A549 (cell line): ENCODE measurements around the gene TBC1D23. TPM values are rescaled to one million over a fixed set of nuclear protein-coding genes. Genes with fewer than 3 reads are reported as not detected.

Experiments used
- ATAC-seq, 2 experiments: fragments of 200-7000 bp in 1 of 2; fragments of >200 bp in 1 of 2; cut with Nextera tagmentation in 1 of 2; cut with Tn5 transposase in 1 of 2; 3 replicates each; pipeline versions ENCODE4 v1.8.0 to v1.9.1; 2018 to 2020; ENCODE audit warnings: mild to moderate bottlenecking in 1 of 2, moderate library complexity in 1 of 2
- CTCF ChIA-PET: fragments of 300-600 bp; sonication (Branson Sonifier 250); formaldehyde crosslinking; extraction: SDS; loops from one replicate; lab custom pipeline; 2021; ENCODE audit warnings: antibody characterized with exemption, inconsistent platforms; lab: Yijun Ruan, JAX
- POLR2A ChIA-PET: fragments of 350-600 bp; formaldehyde crosslinking; extraction: SDS; loops from one replicate; lab custom pipeline; 2021; ENCODE audit warnings: antibody characterized with exemption, inconsistent platforms; lab: Yijun Ruan, JAX
- DNase-seq, 2 experiments: peaks; one replicate each; pipeline versions ENCODE4 v3.0.0 to v3.0.0-alpha.2; 2011 to 2016; ENCODE audit warnings: low read depth in 1 of 2, low spot score in 1 of 2
- FAIRE-seq: peaks from 2 replicates; lab custom pipeline; 2011; peaks lifted over from hg19 to GRCh38; lab: Jason Lieb, UNC
- H3K27ac ChIP-seq, 2 experiments: fragments of >200 bp; sonication (Bioruptor Twin); formaldehyde crosslinking; 3 replicates each; pipeline ENCODE4 v1.5.1; 2016 to 2017
- H3K4me1 ChIP-seq: fragments of >200 bp; sonication (Bioruptor Twin); formaldehyde crosslinking; 3 replicates; pipeline ENCODE4 v1.6.1; 2016
- H3K4me2 ChIP-seq: fragments of >200 bp; sonication (Bioruptor Twin); formaldehyde crosslinking; 3 replicates; pipeline ENCODE4 v1.6.1; 2016
- H3K4me3 ChIP-seq: fragments of >200 bp; sonication (Bioruptor Twin); formaldehyde crosslinking; 3 replicates; pipeline ENCODE4 v1.5.1; 2016
- H3K9me3 ChIP-seq: fragments of >200 bp; sonication (Bioruptor Twin); formaldehyde crosslinking; 3 replicates; pipeline ENCODE4 v1.6.1; 2016
- BHLHE40 ChIP-seq: IDR thresholded peaks from 2 replicates; pipeline ENCODE4 v1.6.1; 2012; ENCODE audit warnings: low read depth, low read length, inconsistent platforms
- CHD4 ChIP-seq: fragments of 200-600 bp; sonication (generic); IDR thresholded peaks from 2 replicates; pipeline ENCODE4 v1.6.1; 2016; ENCODE audit warnings: antibody characterized with exemption, mild to moderate bottlenecking, borderline replicate concordance
- EHF ChIP-seq: fragments of 250-450 bp; sonication (Bioruptor Pico); IDR thresholded peaks from 2 replicates; pipeline ENCODE4 v1.5.0; 2020; ENCODE audit warnings: mild to moderate bottlenecking
- EHMT2 ChIP-seq: fragments of 200-600 bp; sonication (generic); IDR thresholded peaks from 2 replicates; pipeline ENCODE4 v1.6.1; 2016; ENCODE audit warnings: antibody characterized with exemption, low read depth, mild to moderate bottlenecking, moderate library complexity
- EP300 ChIP-seq, 2 experiments: fragments of >200 bp; sonication (Bioruptor Twin); formaldehyde crosslinking; IDR thresholded peaks; 2 replicates in 1 of 2; 3 replicates in 1 of 2; pipeline ENCODE4 v1.6.1; 2016 to 2017
- FOXS1 ChIP-seq: fragments of 250-450 bp; sonication (Bioruptor Pico); IDR thresholded peaks from 2 replicates; pipeline ENCODE4 v1.5.0; 2020; ENCODE audit warnings: mild to moderate bottlenecking, moderate library complexity
- JUN ChIP-seq, 2 experiments: fragments of >200 bp; sonication (Bioruptor Twin); formaldehyde crosslinking; IDR thresholded peaks; 2 replicates in 1 of 2; 3 replicates in 1 of 2; pipeline ENCODE4 v1.6.1; 2016 to 2017
- JUNB ChIP-seq: fragments of >200 bp; sonication (Bioruptor Twin); formaldehyde crosslinking; IDR thresholded peaks from 2 replicates; pipeline ENCODE4 v1.6.1; 2016
- MAFK ChIP-seq: fragments of 450-650 bp; IDR thresholded peaks from 2 replicates; pipeline ENCODE4 v1.6.1; 2014; ENCODE audit not compliant: partially characterized antibody
- NFE2L2 ChIP-seq: fragments of 150-350 bp; conservative IDR thresholded peaks from 2 replicates; pipeline ENCODE4 v1.6.1; 2014; ENCODE audit warnings: low read length
- NR3C1 ChIP-seq: fragments of >200 bp; sonication (Bioruptor Twin); formaldehyde crosslinking; IDR thresholded peaks from 3 replicates; pipeline ENCODE4 v1.6.1; 2017
- POLR2A ChIP-seq: IDR thresholded peaks from 2 replicates; pipeline ENCODE4 v1.6.1; 2012; ENCODE audit warnings: mild to moderate bottlenecking, low read length
- POLR2AphosphoS2 ChIP-seq: conservative IDR thresholded peaks from 2 replicates; pipeline ENCODE4 v1.6.1; 2012; ENCODE audit warnings: low read length, improper control_type of control experiment, inconsistent platforms
- REST ChIP-seq: fragments of 200-600 bp; sonication (generic); IDR thresholded peaks from 2 replicates; pipeline ENCODE4 v1.6.1; 2016; ENCODE audit warnings: antibody characterized with exemption, mild to moderate bottlenecking, moderate library complexity
- TFCP2L1 ChIP-seq: fragments of 250-450 bp; sonication (Bioruptor Pico); IDR thresholded peaks from 2 replicates; pipeline ENCODE4 v1.5.0; 2021; ENCODE audit warnings: mild to moderate bottlenecking
- ZC3H11A ChIP-seq: fragments of 450-650 bp; IDR thresholded peaks from 2 replicates; pipeline ENCODE4 v1.6.1; 2014; ENCODE audit warnings: antibody characterized with exemption, mild to moderate bottlenecking
- ZNF302 ChIP-seq: fragments of 250-450 bp; sonication (Bioruptor Pico); IDR thresholded peaks from 2 replicates; pipeline ENCODE4 v1.9.0; 2021; ENCODE audit warnings: inconsistent platforms, mild to moderate bottlenecking, moderate library complexity
- polyA plus RNA-seq, 4 experiments: library from polyadenylated mRNA; depleted of rRNA in 3 of 4; stranded (reverse); fragments of >200 nt; fragmentation: RNase III in 1 of 4; extraction: RNeasy Plus Mini Kit Qiagen cat#74134 plus additional on column Dnase treatment in 1 of 4; gene quantifications; 2 replicates in 3 of 4; 3 replicates in 1 of 4; pipeline ENCODE4 v1.2.3, GENCODE V29; 2011 to 2017
- TF ChIP-seq, protein P1 (sequence below): IDR thresholded peaks from 2 replicates; pipeline ENCODE4 v1.6.1; 2012; ENCODE audit warnings: low read depth, borderline replicate concordance
- TF ChIP-seq, protein P2 (sequence below): fragments of 450-650 bp; IDR thresholded peaks from 2 replicates; pipeline ENCODE4 v1.6.1; 2014; ENCODE audit warnings: antibody characterized with exemption
- TF ChIP-seq, protein P3 (sequence below): fragments of 250-450 bp; sonication (Bioruptor Pico); IDR thresholded peaks from 2 replicates; pipeline ENCODE4 v1.5.0; 2020; ENCODE audit warnings: low read depth, mild to moderate bottlenecking, moderate library complexity

The TBC1D23 gene
- polyA plus RNA-seq, 2 of the 4 experiments (the other 2 are of a cell fraction), result 14.5 to 29.4 TPM

- Histone ChIP-seq H3K27ac (no peak overlapping the region), H3K4me1 (no peaks in the 10 kb centered on the region), H3K9me3 (no peaks in the 10 kb centered on the region), H3K4me2 (no peak overlapping the region), H3K4me3 (no peak overlapping the region)
- no peak for DNase-seq
- ChIA-PET CTCF (interaction anchor here (0.8 to 1.7 kb wide), 4 partner anchors 15 to 543 kb away, joined by 3 to 4 read pairs (median 3); no protein-coding TSS in a partner anchor), POLR2A (no interaction called here)
- no peak for TF ChIP-seq JUN (IDR thresholded peaks at IDR 0.05)
- TF ChIP-seq FOXS1 (CRISPR knock-in tag), result no peak
- TF ChIP-seq TFCP2L1 (CRISPR knock-in tag), result no peak
- TF ChIP-seq, protein P1, sequence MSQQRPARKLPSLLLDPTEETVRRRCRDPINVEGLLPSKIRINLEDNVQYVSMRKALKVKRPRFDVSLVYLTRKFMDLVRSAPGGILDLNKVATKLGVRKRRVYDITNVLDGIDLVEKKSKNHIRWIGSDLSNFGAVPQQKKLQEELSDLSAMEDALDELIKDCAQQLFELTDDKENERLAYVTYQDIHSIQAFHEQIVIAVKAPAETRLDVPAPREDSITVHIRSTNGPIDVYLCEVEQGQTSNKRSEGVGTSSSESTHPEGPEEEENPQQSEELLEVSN, result no peak
- no peak for TF ChIP-seq NR3C1
- no peak for TF ChIP-seq EP300 (IDR thresholded peaks at IDR 0.05)
- TF ChIP-seq EHF (CRISPR knock-in tag), result no peak
- TF ChIP-seq MAFK, result no peak
- TF ChIP-seq, protein P2, sequence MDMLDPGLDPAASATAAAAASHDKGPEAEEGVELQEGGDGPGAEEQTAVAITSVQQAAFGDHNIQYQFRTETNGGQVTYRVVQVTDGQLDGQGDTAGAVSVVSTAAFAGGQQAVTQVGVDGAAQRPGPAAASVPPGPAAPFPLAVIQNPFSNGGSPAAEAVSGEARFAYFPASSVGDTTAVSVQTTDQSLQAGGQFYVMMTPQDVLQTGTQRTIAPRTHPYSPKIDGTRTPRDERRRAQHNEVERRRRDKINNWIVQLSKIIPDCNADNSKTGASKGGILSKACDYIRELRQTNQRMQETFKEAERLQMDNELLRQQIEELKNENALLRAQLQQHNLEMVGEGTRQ, result no peak
- TF ChIP-seq ZNF302 (CRISPR knock-in tag), result no peak
- TF ChIP-seq JUNB, result no peak
- TF ChIP-seq NFE2L2, result no peak
- TF ChIP-seq CHD4, result no peak
- TF ChIP-seq, protein P3, sequence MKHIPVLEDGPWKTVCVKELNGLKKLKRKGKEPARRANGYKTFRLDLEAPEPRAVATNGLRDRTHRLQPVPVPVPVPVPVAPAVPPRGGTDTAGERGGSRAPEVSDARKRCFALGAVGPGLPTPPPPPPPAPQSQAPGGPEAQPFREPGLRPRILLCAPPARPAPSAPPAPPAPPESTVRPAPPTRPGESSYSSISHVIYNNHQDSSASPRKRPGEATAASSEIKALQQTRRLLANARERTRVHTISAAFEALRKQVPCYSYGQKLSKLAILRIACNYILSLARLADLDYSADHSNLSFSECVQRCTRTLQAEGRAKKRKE, result no peak
- no peak for TF ChIP-seq POLR2AphosphoS2
- no peak for TF ChIP-seq BHLHE40
- no peak for TF ChIP-seq EHMT2
- TF ChIP-seq ZC3H11A, result no peak
- no peak for TF ChIP-seq POLR2A
- TF ChIP-seq REST, result no peak
- FAIRE-seq, result no peak
- ATAC-seq, result no peak
Measured at GRCh38 chr3:100374521-100374920, 113.7 kb downstream of the TBC1D23 start.

Other genes with a start within 250 kb of the TBC1D23 start
- 0.29 and 0.45 TPM in 2 replicates for gene FILIP1L, start 146.5 kb upstream of the TBC1D23 start, polyA plus RNA-seq (2011; rRNA removed)
- gene FILIP1L, start 146.5 kb upstream of the TBC1D23 start, polyA plus RNA-seq (2017; fragmentation: RNase III; extraction: RNeasy Plus Mini Kit Qiagen cat#74134 plus additional on column Dnase treatment), result 0.19 to 0.45 TPM (median 0.22 TPM) in 3 replicates
- 122 and 140 TPM in 2 replicates for gene NIT2, start 73.8 kb downstream of the TBC1D23 start, polyA plus RNA-seq (2011; rRNA removed)
- 75.0 to 77.2 TPM (median 76.6 TPM) in 3 replicates for gene NIT2, start 73.8 kb downstream of the TBC1D23 start, polyA plus RNA-seq (2017; fragmentation: RNase III; extraction: RNeasy Plus Mini Kit Qiagen cat#74134 plus additional on column Dnase treatment)
- 48.6 and 61.8 TPM in 2 replicates for gene TOMM70, start 140.1 kb downstream of the TBC1D23 start, polyA plus RNA-seq (2011; rRNA removed)
- 49.1 to 55.4 TPM (median 49.3 TPM) in 3 replicates for gene TOMM70, start 140.1 kb downstream of the TBC1D23 start, polyA plus RNA-seq (2017; fragmentation: RNase III; extraction: RNeasy Plus Mini Kit Qiagen cat#74134 plus additional on column Dnase treatment)
- gene LNP1, start 140.5 kb downstream of the TBC1D23 start, polyA plus RNA-seq (2011; rRNA removed), result 1.2 and 2.0 TPM in 2 replicates
- 1.3 to 1.8 TPM (median 1.6 TPM) in 3 replicates for gene LNP1, start 140.5 kb downstream of the TBC1D23 start, polyA plus RNA-seq (2017; fragmentation: RNase III; extraction: RNeasy Plus Mini Kit Qiagen cat#74134 plus additional on column Dnase treatment)
- gene TMEM45A, start 231.6 kb downstream of the TBC1D23 start, polyA plus RNA-seq (2011; rRNA removed), result 7.0 and 8.1 TPM in 2 replicates
- 3.3 to 5.2 TPM (median 4.6 TPM) in 3 replicates for gene TMEM45A, start 231.6 kb downstream of the TBC1D23 start, polyA plus RNA-seq (2017; fragmentation: RNase III; extraction: RNeasy Plus Mini Kit Qiagen cat#74134 plus additional on column Dnase treatment)